Stimulated activated CD4-positive, alpha-beta T cell treated with anti-CD3 and anti-CD28 coated beads, Interleukin-2, amount 100 ng/mL, for 4 hours (primary cell): ENCODE data around the gene TAGLN2.
"Not testable (repeated sequence)": the region's sequence is repeated elsewhere in the genome, so short reads cannot be mapped to it uniquely, and the experiment has no call there.

Source experiments
- DNase-seq: peaks from one replicate; pipeline ENCODE4 v3.0.0-alpha.2; 2020; ENCODE audit warnings: low read depth

The TAGLN2 gene

DNA sequence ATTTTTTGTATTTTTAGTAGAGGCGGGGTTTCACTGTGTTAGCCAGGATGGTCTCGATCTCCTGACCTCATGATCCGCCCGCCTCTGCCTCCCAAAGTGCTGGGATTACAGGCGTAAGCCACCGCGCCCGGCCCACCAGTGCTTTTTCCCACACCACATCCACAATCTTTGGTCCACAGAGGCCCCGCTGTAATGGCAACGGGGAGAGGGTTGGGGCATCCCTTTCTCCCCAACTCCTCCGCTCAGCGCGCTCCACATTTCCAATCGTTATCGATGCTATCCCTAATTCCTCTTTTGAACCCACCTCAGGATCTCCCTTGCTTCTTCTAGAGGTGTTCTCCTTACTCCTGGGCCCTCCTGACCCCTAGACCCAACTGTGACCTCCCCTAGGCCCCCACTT lies 25.7 kb downstream of the TAGLN2 start:
- not testable (repeated sequence) for DNase-seq

GRCh38 chr1:159898527-159898926 lies 26.8 kb downstream of the TAGLN2 start:
- DNase-seq, result no peak

- DNase-seq, result no peak
Measured at GRCh38 chr1:159897962-159898361, 27.3 kb downstream of the TAGLN2 start.

- no peak for DNase-seq
Measured at GRCh38 chr1:159896546-159896930, 28.8 kb downstream of the TAGLN2 start.

DNA sequence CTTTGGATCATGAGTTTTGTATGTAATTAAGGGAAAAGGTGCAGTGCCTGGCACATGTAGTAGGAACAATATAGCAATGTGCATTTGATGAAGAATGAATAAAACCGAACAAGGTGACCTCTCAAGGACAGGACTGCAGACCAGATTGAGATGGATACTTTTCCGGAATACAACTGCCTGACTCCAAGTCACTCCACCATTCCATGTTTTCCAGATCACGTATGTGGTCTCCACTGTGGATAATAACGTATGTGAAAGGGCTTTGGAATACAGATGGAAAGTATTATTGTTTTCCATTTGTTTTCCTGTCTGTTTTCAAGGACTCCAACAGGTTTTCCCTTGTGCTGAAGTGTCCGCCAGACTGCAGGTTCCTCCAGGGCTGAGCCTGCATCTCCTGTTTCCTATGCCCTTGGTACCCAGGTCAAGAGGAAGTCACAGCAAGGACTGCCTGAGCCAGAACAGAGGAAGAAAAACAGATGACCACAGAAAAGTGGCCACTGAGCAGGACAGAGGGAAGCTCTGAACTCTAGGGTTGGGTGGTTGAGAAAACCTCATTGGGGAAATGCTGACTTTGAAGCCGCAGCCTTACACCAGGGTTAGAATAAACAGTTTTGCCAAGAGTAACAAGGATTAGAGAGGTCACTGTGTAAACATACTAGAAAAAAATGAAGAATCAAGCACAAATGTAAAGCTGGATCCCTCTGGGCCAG lies 29.3 kb downstream of the TAGLN2 start:
- no peak for DNase-seq

DNA sequence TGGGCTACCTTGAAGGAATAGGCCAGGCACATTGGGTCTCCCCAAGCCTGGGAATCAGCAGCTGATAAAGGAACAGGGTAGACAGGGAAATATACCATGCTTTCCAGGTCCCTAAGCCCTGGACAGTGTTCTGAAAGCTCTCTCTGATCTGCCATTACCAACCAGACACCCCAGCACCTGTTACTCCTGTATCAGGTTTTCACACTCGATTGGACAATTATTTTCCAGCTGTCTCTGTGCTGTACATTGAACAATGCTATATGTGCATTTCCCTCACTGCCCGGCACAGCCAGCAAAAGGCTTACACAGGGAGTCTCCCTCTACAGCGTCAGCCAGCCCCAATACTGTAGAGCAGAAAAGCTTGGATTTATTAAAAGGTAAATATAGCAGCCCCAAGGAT lies 30.0 kb downstream of the TAGLN2 start:
- DNase-seq, result no peak

DNA sequence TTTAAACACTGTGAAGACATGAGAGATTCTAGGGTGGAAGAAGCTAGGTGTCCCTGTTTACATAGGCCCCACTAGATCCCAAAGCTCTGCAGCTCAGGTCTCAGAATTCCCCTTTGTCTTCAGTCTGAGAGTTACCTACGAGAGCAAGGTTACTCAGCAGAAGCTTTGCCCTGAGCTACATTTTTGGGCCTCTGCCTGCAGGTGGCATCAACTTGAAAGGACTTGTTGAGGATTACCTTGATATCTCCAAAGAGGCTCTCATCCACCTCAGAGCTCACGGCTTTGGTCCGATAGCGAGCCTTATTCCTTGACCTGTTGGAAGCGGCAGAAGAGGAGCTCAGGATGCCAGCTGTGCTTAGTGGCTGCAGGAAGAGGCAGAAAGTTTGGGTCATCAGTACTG lies 32.4 kb downstream of the TAGLN2 start:
- no peak for DNase-seq

DNA sequence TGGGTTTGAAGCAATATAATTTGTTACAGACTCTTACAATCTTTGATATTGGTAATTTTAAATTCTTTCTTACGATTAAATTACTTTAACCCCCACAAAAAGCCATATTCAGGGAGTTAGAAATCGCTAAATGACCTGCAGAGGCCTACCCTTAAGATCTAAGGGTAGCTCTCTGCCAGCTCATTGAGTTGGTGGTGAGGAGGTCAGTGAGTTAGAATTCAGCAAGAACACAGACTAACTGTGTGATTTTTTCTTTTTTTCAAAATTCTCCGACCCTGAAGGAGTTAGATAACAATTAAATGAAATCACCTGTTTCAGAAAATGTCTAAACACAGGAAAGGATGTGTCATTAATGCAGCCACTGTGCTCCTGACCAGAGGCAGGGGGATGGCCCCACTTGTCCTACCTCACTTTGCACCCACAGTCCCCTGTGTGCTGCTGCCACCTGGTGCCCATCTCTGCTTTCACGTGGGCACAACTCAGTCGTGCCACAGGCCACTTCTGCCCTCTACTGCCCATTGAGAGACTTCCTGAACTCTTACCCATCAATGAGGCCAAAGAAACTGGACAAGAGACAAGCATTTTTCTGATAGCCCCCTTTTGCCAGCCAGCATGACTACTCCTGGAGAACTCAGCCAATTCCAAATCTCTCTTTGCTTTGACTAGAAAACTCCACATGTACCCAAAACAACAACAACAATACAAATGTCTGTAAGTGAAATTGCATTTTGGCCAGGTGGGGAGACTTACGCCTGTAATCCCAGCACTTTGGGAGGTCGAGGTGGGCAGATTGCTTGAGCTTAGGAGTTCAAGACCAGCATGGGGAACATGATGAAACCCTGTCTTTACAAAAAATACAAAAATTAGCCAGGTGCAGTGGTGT lies 33.8 kb downstream of the TAGLN2 start:
- peak; percentile 63 for DNase-seq

DNA sequence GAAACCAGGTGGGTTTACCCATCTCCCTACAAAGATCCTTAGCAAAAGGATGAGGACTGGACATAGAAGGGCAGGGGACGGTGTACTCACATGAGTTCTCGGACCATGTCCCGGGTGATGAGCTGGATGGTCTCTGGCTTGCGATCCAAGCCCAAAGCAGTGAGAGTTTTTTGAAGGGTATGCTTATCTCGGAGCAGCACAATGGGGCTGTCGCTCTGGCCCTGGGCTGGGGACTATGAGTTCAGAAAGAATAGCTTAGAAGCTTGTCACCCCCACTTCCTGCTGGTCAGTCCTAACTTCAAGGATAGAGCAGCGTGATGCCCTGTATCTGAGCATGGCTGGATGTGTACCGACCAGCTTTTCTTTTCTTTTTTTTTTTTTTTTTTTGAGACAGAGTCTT lies 34.9 kb downstream of the TAGLN2 start:
- no peak for DNase-seq

DNA sequence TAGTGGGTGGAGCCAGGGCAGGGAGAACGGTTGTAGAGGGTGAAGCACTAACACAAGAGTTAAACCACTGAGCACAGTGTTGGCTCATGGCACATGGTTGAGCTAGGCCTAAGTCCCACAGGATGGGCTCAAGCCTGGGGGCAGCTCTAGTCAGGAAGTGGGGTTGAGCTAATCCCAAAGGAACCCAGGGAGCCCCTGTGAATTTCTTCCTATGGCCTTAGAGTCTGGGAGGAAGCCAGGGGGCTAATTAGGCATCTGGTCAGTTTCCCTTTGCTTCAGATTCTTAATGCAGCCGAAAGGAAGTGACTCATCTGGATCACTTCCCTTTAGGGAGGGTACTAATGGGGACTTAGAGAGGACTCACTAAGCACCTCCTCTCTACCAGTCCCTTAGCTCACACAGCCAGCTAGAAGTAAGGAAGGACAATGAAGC lies 35.5 kb downstream of the TAGLN2 start:
- no peak for DNase-seq

DNA sequence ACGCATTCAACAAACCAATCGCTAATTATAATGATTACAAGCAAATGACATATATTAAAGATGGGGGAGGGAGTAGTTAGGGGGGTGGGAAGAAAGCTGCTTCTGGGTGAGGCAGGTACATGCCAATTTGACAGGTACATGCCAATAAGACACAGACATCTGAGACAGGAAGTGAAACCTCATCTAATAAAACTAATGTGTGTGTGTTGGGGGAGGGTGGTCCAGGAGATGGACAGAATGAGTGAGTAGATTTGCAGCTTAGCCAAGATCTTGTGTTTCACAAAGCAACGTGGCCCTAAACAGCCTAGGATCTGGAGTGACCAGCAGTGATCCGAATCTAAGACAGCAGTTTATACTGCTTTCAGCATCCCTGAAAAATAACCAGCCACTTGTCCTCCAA lies 36.1 kb downstream of the TAGLN2 start:
- no peak for DNase-seq

- DNase-seq, result no peak
Measured at GRCh38 chr1:159884296-159884695, 41.0 kb downstream of the TAGLN2 start.

DNA sequence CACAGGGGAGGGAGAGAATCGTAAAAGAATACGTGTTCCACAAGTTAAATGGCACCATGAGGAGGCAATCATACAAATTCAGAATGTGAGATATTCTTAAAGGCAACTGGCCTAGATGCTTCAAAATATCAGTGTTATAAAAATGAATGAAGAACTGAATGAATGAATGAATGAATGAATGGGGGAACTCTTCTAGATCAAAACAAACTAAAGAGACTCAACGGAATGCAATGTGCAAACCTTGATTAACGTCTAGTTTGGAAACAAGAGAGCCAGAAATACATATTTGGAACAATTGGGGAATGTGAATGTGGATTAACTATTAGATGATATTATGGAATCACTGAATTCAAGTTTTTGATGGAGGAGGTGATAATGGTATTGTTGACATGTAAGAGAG lies 42.2 kb downstream of the TAGLN2 start:
- DNase-seq, result no peak

DNA sequence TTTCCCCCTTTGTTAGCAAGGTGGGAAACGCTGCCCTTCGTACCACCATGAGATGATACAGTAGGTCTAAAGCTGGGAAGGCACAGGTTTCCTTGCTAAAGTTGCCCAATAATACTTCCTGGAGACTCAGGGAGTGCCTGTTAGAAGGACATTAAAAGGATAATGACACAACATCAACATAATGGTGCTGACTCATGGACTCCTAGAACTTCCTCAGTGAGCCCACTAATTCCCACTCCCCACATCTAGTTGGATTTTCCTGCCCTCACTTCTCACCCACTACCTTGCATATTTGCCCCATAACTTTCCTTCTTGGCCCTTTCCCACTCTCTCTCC lies 42.8 kb downstream of the TAGLN2 start:
- no peak for DNase-seq

DNA sequence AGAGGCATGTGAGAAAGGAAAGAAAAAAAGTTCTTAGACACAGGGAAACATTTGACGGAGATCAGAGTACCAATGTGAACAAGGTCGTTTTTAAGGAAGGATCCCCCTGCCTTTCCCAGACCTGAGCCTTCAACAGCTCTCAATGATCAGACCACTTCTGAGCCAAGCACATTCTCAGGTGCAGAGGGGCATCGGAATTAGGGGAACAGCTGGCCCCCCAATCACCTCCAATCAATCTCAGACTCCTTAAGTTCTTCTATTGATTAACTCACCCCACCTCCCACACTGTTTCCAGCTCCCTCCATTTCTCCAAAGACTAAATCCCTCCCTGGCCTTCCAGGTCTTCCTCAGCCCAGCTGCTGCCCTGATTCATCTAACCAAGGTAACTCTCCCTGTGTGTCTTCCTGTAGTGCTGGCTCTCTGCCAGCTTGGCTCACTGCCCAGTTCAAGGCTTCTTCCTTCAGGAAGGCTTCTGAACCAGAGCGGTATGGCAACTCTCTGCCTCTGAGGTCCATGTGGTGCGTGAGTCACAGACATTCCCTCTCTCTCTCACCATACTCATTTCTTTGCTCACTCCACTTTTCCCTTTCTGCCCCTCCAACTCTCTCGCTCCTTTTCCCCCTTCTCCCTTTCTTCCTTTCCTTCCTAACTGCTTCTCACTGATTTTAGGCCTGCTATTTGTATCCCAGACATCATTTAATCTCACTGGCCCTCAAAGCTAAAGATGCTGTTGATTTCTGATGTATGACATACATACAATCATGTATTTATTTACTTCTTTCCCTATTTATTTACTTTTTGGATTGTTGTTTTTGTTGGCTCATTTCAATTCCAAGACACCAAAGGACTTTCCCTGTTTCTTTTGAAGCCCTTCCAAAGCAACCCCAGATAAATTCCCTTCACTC lies 43.4 kb downstream of the TAGLN2 start:
- DNase-seq, result no peak

- no peak for DNase-seq
Measured at GRCh38 chr1:159880430-159880829, 44.9 kb downstream of the TAGLN2 start.

GRCh38 chr1:159879977-159880376 lies 45.3 kb downstream of the TAGLN2 start:
- DNase-seq, result no peak

- DNase-seq, result no peak
Measured at GRCh38 chr1:159879136-159879535, 46.2 kb downstream of the TAGLN2 start.

- DNase-seq, result no peak
Measured at GRCh38 chr1:159877695-159878444, 47.4 kb downstream of the TAGLN2 start.

- no peak for DNase-seq
Measured at GRCh38 chr1:159873530-159874143, 51.7 kb downstream of the TAGLN2 start.

- no peak for DNase-seq
Measured at GRCh38 chr1:159872891-159873290, 52.4 kb downstream of the TAGLN2 start.
